GM21528 (cell line): Measurements from ENCODE around the gene UGT1A3.
"Not testable (repeated sequence)": the region's sequence is repeated elsewhere in the genome, so short reads cannot be mapped to it uniquely, and the experiment has no call there.

Experiments
- ATAC-seq: cut with Tn5 transposase; IDR thresholded peaks from one replicate; pipeline ENCODE4 v1.9.1; 2021; ENCODE audit warnings: mild to moderate bottlenecking, moderate library complexity; ENCODE audit not compliant: unreplicated experiment, low FRiP score

The UGT1A3 gene

GRCh38 chr2:233706720-233707119 lies 22.1 kb upstream of the UGT1A3 start:
- ATAC-seq = no peak

- ATAC-seq = no peak
These were observed 20.8 kb upstream of the UGT1A3 start for GRCh38 chr2:233707940-233708644.

GRCh38 chr2:233708942-233709341 lies 19.9 kb upstream of the UGT1A3 start:
- no peak for ATAC-seq

GRCh38 chr2:233711312-233712008 lies 17.4 kb upstream of the UGT1A3 start:
- no peak for ATAC-seq

- ATAC-seq = no peak
These were observed 16.1 kb upstream of the UGT1A3 start, which contains the start of gene UGT1A5 for GRCh38 chr2:233712611-233713261. UGT1A5 (plus strand) TSS chr2:233712907; CDS start chr2:233712992, 85 bp downstream.

- ATAC-seq = no peak
These were observed 15.6 kb upstream of the UGT1A3 start for GRCh38 chr2:233713262-233713615.

- ATAC-seq = no peak
These were observed 14.7 kb upstream of the UGT1A3 start for GRCh38 chr2:233714121-233714520.

- no peak for ATAC-seq
These were observed 10.3 kb upstream of the UGT1A3 start, which contains the start of gene UGT1A4 for GRCh38 chr2:233718552-233718951. UGT1A4 (plus strand) TSS chr2:233718736; CDS start chr2:233718821, 85 bp downstream.

GRCh38 chr2:233736868-233737653 lies 8.2 kb downstream of the UGT1A3 start:
- ATAC-seq = not testable (repeated sequence)

GRCh38 chr2:233740870-233741269 lies 12.0 kb downstream of the UGT1A3 start:
- no peak for ATAC-seq

- ATAC-seq = no peak
These were observed 14.8 kb downstream of the UGT1A3 start for GRCh38 chr2:233743464-233744259.

- no peak for ATAC-seq
These were observed 16.4 kb downstream of the UGT1A3 start for GRCh38 chr2:233745073-233745755.

GRCh38 chr2:233745838-233746237 lies 17.0 kb downstream of the UGT1A3 start:
- not testable (repeated sequence) for ATAC-seq

- ATAC-seq = no peak
These were observed 17.8 kb downstream of the UGT1A3 start for GRCh38 chr2:233746475-233747282.

- no peak for ATAC-seq
These were observed 18.4 kb downstream of the UGT1A3 start for GRCh38 chr2:233747283-233747544.

- ATAC-seq = not testable (repeated sequence)
These were observed 21.8 kb downstream of the UGT1A3 start for GRCh38 chr2:233750689-233751088.

GRCh38 chr2:233751212-233752009 lies 22.6 kb downstream of the UGT1A3 start:
- ATAC-seq = not testable (repeated sequence)
